Sciatic nerve (tissue), 2 donors: ENCODE data around the gene WDFY2. TPM values are rescaled to one million over a fixed set of nuclear protein-coding genes. Genes with fewer than 3 reads are reported as not detected.

ENCODE experiments used
- ATAC-seq: fragments of 200-7000 bp; cut with Tn5 transposase; one replicate; pipeline ENCODE4 v1.9.1; 2020; ENCODE audit warnings: mild to moderate bottlenecking, moderate library complexity
- DNase-seq: peaks from one replicate; pipeline ENCODE4 v3.0.0-alpha.2; 2020; ENCODE audit warnings: low spot score
- intact Hi-C: fragments of 100-400 bp; cut with DNase I; formaldehyde crosslinking; loops from one replicate; pipeline ENCODE4 v1.14.2; 2022
- total RNA-seq: library from RNA; stranded (reverse); fragmentation: NEBNext Ultra II Directional; extraction: Animal tissue kit (Norgen Biotek cat#: 25700); gene quantifications from one replicate; pipeline ENCODE4 v1.2.1, GENCODE V29; 2021
- donor health status: DM: no; HTN: no; CAD: no.
- donor health status: DM: no; HTN: no; CAD: no.

WDFY2 gene
- total RNA-seq, 1 donor from 2014 or later, result 22.1 TPM

DNA sequence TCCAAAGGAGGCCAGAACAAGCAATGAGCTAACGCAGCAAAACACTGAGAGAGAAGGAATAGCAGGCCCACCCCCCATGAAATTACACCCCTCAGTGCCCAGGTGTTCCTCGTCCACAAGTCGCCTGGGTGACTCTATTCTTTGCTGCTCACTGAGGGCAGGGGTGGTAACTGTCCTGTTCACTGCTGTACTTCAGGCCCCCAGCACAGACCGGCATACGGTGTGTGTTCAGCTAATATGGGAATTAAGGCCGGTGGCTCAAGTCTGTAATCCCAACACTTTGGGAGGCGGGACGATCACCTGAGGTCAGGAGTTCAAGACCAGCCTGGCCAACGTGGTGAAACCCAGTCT lies 187.8 kb downstream of the WDFY2 start:
- intact Hi-C loops, result no loop called here
- DNase-seq (no peak), ATAC-seq (no peak)

DNA sequence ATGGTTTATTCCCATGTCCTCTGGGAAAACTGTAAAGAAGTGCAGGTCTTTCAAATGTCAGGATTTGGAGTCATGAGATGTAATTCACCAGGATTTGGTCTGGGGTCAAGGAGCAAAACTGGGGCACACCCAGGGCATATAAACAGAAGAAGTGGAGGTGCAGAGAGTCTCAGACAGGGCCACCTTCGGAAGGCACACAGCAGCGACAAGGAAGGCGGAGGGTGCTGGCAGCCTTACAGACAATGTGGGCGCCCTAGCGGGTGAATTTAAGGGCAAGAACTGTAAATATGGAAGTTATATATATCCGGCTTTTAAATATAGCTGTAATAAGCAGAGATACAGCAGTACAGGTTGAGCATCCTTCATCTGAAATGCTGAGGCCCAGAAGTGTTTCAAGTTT lies 188.5 kb downstream of the WDFY2 start:
- ATAC-seq (no peak), DNase-seq (no peak)
- intact Hi-C loops, result no loop called here

DNA sequence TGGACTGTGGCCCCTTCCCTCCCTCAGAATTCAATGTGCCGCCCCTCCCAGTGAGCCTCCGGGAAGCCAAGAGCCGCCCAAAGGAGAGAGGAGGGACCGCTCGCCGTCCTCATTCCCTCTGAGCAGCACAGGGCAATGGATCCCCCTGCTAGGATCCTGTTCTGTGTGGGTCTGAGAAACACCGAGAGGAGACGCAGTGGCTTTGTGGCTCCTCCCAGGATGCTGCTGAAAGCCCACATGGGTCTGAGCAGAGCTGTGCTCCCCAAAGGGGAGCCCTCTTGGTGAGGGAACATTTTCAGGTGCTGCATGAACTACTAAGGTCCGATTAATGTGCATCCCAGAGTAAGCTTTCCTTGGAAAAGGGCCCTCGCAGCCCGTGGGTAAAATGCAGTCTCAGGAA lies 189.3 kb downstream of the WDFY2 start:
- DNase-seq (no peak), ATAC-seq (no peak)
- intact Hi-C loops, result no loop called here

DNA sequence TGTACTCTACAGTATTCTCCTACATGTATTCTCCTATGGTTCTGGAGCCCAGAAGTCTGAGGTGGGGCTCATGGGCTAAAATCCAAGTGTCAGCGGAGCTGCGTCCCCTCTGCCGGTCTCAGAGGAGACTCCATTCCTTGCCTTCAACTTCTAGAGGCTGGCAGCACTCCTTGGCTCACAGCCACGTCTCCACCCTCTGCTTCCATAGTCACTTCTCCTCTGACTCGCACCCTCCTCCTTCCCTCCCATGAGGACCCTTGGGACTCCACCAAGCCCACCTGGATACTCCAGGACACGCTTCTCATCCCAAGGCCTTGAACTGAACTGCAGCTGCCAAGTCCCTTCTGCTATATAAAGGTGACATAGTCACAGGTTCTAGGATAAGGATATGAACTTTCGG lies 191.9 kb downstream of the WDFY2 start:
- ATAC-seq (no peak), DNase-seq (no peak)
- intact Hi-C loops, result no loop called here

DNA sequence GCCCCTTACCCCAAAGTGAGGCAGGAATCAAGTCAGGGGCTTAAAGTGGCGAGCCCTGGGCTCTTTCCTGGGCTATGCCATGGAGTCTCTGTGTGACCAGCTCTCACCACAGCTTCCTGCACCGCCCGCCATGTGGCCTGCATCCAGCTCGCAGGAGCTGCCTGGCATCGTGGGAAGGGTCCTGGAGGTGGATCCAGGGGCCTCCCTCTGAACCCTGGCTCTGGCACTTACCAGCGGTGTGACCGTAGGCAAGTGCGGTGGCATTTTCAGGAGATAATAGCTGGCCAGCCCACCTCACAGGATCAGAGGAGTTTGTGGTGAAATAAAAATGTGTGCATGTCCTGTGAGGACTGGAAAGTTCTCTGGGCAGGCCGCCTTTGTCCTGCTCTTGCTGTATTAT lies 193.7 kb downstream of the WDFY2 start:
- intact Hi-C loops, result no loop called here
- DNase-seq (no peak), ATAC-seq (no peak)

DNA sequence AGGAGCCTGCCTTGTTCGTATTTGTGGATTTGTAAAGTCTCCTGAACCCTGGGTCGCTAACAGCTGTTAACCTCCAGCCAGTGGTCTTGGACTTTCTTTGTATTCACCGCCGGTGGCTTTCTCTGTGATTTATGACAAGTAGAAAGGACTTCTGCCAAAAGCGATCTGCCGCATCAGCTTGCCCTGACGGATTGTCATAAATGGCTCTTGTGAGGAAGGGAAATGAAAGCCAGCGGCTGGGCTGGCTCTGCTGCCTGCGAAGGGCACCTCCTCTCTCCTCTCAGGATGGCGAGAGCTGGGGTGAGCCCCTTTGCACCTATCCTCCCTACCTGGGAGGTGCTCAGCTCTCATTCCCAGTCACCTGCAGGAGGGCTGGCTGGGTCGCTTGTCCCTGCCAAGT lies 194.1 kb downstream of the WDFY2 start:
- intact Hi-C loops, result no loop called here
- ATAC-seq, result no peak

DNA sequence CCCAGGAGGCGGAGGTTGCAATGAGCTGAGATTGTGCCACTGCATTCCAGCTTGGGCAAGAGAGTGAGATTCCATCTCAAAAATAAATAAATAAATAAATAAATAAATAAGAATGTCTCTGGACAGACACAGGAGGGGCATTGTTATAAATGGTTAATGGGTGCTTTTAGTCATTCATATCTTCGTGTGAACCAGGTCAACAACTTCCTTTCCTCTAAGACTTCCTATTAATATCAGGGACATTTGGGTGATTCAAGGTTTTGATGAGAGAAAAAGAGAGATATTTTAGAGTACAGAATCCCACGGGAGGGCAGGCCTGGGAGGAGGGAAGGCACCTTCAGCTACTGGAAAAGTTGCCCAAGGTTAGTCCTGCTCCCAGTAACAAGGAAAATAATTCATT lies 195.8 kb downstream of the WDFY2 start:
- intact Hi-C loops, result no loop called here
- no peak for DNase-seq
- no peak for ATAC-seq

More for the DNA sequence above, 194.1 kb downstream of the WDFY2 start:
- no peak for DNase-seq

DNA sequence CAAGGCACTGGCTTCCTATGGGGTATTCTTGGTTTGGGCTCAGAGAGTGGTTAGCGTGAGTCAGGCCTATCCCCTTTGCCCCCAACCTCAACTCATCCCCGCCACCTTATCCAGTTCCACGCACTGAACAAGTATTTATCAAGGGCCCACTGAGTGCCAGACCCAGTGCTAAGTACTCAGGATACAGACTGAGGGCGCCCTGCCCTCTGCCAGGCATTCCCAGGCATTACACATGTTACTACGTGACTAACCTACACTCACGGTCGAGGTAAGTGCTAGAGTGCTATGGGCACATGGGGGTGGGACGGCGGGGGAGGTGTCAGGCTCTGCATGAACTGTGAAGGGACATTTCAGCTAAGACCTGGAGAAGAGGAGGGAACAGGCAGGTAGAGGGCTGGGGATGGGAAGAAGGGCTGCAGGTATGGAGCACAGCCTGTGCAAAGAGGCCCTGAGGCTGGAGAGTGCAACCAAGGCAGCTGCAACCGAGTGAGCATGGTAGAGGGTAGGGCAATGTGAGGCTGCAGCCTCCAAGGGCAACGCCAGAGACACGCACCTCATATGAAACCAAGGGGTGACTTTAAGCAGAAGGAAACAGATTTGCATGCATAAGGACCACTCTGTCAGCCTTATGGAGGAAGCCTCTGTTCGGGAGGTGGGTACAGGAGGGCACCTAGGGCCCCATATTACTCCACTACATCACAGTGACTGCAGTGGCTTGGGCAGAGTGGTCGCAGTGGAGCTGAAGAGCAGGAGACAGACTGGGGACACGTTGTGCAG lies 197.2 kb downstream of the WDFY2 start:
- DNase-seq, result peak; percentile 21
- no peak for ATAC-seq
- intact Hi-C loops, result no loop called here

DNA sequence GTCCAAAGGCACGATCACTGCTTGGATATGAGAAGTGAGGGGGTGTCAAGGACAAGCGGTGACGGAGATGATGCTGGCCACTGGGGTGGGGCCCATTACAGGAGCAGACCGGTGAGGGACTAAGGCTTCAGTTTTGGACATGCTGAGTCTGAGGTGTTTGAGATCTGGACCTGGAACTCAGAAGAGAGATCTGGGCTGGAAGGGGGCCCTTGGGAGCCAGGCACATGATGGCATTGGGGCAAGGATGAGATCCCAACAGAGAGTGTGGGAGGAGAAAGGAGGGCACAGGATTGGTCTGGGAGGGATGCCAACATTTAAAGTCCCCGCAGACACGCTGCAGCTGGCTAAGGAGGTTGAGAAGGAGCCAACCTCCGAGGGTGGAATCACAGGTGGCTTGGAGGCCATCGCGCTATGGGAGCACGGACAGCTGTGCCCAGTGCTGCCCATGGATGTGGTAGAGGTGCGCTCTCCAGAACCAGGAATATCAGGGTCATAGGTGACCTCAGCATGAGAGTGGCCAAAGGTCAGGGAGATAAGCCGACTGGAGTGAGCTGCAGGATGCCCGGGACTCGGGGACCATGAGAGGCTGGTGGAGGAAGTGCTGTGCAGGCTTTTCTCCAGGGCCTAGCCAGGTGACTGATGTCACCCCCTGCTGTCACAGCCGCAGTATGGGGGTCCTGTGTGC lies 197.9 kb downstream of the WDFY2 start:
- ATAC-seq, result no peak

DNA sequence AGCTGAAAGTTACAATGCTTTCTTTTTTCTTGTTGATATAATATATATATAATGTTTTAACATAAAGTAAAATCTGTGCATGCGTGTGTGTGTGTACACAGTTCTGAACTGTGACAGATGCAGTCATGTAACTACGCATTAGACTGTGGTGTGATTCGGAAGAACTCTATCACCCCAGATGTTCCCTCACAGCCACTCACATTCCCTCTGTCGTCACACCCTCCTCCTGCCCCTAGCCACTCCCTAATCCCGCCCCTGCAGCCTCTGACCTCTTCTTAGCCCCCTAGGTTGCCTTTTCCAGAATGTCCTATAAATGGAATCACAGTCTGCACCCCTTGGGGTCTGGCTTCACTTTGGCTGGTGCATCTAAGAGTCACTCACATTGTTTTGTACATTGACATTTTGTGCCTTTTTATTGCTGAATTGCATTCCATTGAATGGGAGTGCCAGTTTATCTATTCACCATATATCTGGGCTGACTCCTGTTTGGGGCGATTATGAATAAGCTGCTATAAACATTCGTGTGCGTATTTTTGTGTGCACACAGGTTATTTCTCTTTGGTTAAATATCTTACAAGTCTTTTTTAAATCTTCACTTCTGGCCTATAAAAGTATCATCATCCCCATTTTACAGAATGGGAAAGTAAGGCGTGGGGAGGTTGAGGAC lies 199.3 kb downstream of the WDFY2 start:
- ATAC-seq (peak; percentile 38), DNase-seq (no peak)
- intact Hi-C loops, result no loop called here

More for the DNA sequence above, 197.9 kb downstream of the WDFY2 start:
- intact Hi-C loops, result no loop called here
- DNase-seq, result peak; percentile 36

DNA sequence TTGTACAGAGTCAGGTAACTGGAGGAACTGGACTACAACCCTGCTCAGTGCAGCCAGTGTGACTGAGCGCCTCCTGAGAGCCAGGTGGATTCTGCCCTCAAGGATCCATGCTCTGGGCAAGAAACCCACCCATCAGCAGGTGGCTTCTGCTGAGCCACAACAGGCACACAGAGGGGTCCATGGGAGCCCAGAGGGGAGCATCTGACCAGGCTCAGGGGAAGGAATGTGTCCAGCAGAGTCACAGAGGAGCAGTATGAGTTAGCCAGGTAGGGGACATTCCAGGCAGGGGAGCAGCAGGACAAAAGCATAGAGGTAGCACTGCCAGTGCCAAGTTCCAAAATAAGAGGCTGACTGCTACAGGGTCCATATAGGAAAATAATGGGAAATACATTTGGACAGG lies 199.8 kb downstream of the WDFY2 start:
- intact Hi-C loops, result no loop called here
- no peak for DNase-seq
- no peak for ATAC-seq

DNA sequence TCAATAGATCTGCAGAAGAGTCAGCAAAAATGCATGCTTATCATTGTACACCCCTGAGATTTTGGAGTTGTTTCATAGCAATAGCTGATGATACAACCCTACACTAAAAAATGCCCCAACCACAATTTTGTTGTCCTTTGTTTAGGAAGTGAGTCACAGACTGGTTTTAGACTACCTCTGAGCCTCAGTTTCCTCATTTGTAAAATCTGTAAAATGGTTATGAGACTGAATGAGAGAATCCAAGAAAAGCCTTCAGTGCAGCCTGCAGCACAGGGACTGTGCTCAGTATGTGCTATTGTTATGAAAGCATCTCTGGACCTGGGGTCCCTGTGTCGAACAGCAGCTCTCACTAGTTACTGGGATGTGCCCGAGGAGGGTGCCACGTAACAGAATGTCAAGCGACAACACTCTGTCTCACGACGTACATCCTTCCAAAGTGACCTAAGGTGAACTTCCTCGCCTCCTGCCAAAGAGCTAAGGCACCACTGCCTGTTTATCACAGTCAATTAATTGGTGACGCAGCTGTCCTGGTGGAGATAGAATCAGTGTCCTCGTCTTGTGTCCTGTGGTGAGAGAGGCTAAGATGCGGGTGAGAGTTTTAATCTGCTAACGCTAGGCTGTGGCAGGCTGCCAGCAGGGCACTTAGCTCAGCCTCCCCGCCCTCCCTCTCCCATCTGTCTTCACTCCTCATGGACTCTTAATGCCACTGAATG lies 201.6 kb downstream of the WDFY2 start:
- peak; percentile 77 for ATAC-seq
- no peak for DNase-seq
- intact Hi-C loops, result no loop called here

DNA sequence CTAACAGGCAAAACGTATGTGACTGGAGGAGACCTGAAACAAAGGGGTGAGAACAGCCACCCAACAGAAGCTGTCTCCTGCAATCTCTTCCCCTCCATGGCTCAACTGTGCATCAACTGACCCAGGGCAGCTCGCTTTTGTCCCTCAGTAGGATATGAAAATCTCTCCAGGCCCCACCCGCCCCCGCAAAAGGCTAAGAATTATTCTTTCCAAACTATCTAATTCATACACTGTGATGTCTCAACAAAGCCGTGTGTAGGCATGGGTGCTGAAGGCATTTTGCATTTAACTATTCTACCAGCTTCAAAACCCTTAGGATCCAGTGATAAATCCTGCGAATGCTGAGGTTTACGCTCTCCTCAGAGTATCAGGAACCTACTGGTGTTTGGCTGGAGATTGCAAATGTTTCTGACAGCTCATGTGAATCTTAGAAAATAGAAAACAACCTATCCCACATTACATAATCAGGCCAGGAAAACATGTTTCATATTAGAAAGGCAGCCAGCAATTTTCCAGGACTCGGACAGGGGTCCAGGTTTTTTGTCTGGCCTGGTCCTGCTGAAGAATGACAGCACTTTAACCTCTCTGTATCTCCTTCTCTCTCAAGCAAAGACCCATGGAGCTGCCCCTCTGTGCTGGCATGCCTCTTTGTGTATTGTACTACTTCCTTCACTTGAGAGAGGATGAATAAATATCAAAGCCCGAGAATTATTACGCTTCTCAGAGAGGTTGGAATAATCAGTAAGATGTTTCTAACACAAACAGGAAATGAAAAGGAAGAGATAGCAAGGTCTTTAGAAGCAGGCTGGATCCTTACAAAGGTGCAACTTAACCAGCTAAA lies 202.4 kb downstream of the WDFY2 start:
- intact Hi-C loops, result no loop called here
- DNase-seq (no peak), ATAC-seq (peak; percentile 76)

DNA sequence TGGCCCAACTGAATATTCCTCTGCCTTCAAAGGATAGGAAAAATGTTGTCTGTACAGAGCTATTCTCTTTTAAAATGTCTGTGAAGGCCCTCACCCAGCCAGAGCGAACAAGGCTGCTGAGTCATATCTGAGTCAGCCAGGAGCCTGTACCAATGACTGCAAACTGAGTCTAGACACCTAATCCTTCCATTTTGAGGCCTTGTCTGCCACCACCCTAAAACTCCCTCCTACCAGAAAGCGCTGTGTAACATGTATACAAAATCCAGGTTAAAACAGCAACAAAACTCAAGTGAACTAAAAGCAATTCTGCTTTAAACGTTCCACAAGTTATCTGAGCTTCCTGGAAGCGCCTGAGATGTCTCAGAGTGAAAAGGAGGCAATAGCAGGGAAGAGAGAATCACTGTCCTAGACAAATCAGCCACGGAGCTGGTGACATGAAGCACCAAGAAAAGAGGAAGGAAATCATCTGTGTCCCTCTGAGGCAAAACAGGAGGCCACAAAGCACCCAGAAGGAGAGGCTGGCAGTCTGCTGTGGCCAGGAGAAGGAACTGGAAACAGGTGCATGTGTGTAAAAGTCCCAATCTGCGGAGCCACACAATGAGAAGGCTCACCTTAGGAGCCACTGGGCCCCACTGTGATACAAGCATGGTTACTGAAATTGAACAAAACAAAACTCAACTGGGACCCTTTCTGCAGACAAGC lies 209.5 kb downstream of the WDFY2 start:
- no peak for DNase-seq
- intact Hi-C loops, result no loop called here
- peak; percentile 59 for ATAC-seq

DNA sequence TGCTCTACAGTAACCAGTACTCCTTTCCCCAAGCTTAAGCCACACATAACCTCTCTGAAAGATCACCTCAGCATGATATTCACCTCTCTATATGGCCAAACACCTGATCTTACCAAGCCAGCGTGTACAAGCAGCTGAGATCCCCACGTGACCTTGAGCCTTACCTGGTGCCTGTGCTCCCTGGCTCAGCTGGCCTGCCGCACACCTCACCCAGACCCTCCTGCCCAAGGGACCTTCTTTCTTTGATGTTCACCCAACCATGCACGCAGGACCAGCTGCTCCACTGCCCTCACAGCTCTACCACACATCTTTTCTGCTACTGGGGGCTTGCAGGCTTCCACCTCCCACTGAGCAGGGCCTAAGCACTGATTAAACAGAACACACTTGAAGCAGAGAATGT lies 210.7 kb downstream of the WDFY2 start:
- intact Hi-C loops, result no loop called here
- ATAC-seq (no peak), DNase-seq (no peak)

DNA sequence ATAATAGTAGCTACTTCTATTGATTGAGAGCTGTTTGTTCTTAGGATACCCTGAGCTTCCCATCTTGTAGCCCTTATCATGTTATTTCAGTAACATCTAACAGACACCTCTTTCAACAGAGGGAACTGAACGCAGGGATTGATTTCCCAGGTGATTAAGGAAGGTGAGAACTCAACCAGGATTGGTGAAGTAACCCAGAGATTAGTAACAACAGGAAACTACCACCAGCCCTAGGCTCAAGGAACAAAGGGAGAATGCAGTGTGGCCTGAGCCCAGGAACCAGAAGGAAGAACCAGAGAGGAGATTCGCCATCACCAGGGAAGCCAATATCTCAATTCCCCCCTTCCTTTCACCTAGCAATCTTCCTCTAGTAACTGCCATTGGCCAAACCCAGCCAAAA lies 211.2 kb downstream of the WDFY2 start:
- DNase-seq (no peak), ATAC-seq (no peak)
- intact Hi-C loops, result no loop called here

DNA sequence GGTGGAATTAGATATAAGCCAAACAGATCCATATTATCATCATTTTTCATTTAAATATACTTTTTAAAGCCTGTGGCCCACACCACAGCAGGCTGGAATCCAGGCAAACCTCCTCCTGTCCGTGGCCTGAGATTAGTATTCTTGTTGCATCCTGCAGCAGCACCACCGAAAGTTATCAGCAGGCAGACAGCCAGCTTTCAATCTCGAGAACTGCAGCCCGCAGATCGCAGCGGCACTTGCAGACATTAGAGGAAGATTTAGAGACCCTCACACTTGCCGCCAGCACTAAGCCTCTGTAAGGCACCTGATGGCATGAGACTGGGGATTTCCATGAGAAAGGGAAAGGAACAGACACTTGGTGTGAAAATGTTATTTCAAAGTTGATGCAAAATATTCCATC lies 212.3 kb downstream of the WDFY2 start:
- DNase-seq (no peak), ATAC-seq (no peak)
- intact Hi-C loops, result no loop called here
